IMR-90 (cell line): ENCODE results near the gene PINK1. TPM values are rescaled to one million over a fixed set of nuclear protein-coding genes. Genes with fewer than 3 reads are reported as not detected.

ENCODE experiments used
- ATAC-seq: fragments of 200-7000 bp; cut with Tn5 transposase; 2 replicates; pipeline ENCODE4 v1.9.1; 2020; ENCODE audit warnings: low read depth, mild to moderate bottlenecking, moderate library complexity
- BruUV-seq: library from RNA; stranded (reverse); fragments of 400-500 nt; replicated peaks from 2 replicates; lab custom pipeline; 2021; lab: Mats Ljungman, UMichigan
- CTCF ChIA-PET: fragments of 300-600 bp; formaldehyde crosslinking; extraction: SDS; loops from one replicate; lab custom pipeline; 2021; ENCODE audit warnings: antibody characterized with exemption; lab: Yijun Ruan, JAX
- POLR2A ChIA-PET: fragments of 300-600 bp; sonication (Branson Sonifier 250); formaldehyde crosslinking; loops from one replicate; lab custom pipeline; 2022; ENCODE audit warnings: antibody characterized with exemption; ENCODE audit not compliant: unreplicated experiment; lab: Charles Lee
- DNase-seq: peaks from one replicate; pipeline ENCODE4 v3.0.0; 2013
- H2AFZ ChIP-seq: replicated peaks from 2 replicates; pipeline ENCODE3; 2013; ENCODE audit warnings: low read length, mild to moderate bottlenecking; ENCODE audit not compliant: poor library complexity
- H2AK5ac ChIP-seq: 2 replicates; pipeline ENCODE4 v1.6.1; 2013; ENCODE audit warnings: low read depth, low read length, inconsistent platforms
- H2AK9ac ChIP-seq: replicated peaks from 2 replicates; pipeline ENCODE3; 2013; ENCODE audit warnings: mild to moderate bottlenecking, low read depth, low read length, moderate library complexity; ENCODE audit not compliant: poor library complexity
- H2BK120ac ChIP-seq: 2 replicates; pipeline ENCODE4 v1.6.1; 2013; ENCODE audit warnings: low read depth, low read length, inconsistent platforms
- H2BK15ac ChIP-seq: 3 replicates; pipeline ENCODE4 v1.6.1; 2013; ENCODE audit warnings: low read depth, low read length, inconsistent platforms
- H2BK20ac ChIP-seq: 2 replicates; pipeline ENCODE4 v1.6.1; 2013; ENCODE audit warnings: low read depth, mild to moderate bottlenecking, inconsistent platforms, low read length, moderate library complexity
- H2BK5ac ChIP-seq: 2 replicates; pipeline ENCODE4 v1.6.1; 2013; ENCODE audit warnings: mild to moderate bottlenecking, low read depth, low read length, inconsistent platforms; ENCODE audit not compliant: poor library complexity, severe bottlenecking
- H3K14ac ChIP-seq: replicated peaks from 2 replicates; pipeline ENCODE4 v1.6.1; 2013; ENCODE audit warnings: low read depth, low read length, inconsistent platforms
- H3K18ac ChIP-seq: 2 replicates; pipeline ENCODE4 v1.6.1; 2013; ENCODE audit warnings: low read depth, low read length, control low read depth
- H3K23ac ChIP-seq: 2 replicates; pipeline ENCODE4 v1.6.1; 2013; ENCODE audit warnings: low read depth, low read length, inconsistent platforms
- H3K27ac ChIP-seq: 2 replicates; pipeline ENCODE4 v1.5.1; 2013; ENCODE audit warnings: mild to moderate bottlenecking, control low read depth, low read length; ENCODE audit not compliant: insufficient read depth
- H3K27me3 ChIP-seq: 2 replicates; pipeline ENCODE4 v1.6.1; 2013; ENCODE audit warnings: low read length; ENCODE audit not compliant: control insufficient read depth, insufficient read depth
- H3K36me3 ChIP-seq: 2 replicates; pipeline ENCODE4 v1.6.1; 2013; ENCODE audit warnings: low read length, mixed read lengths; ENCODE audit not compliant: control insufficient read depth, insufficient read depth
- H3K4ac ChIP-seq: 2 replicates; pipeline ENCODE4 v1.6.1; 2013; ENCODE audit warnings: low read depth, low read length, inconsistent platforms
- H3K4me1 ChIP-seq: 2 replicates; pipeline ENCODE4 v1.6.1; 2013; ENCODE audit warnings: low read length, mixed read lengths; ENCODE audit not compliant: control insufficient read depth, insufficient read depth
- H3K4me2 ChIP-seq: 2 replicates; pipeline ENCODE4 v1.6.1; 2013; ENCODE audit warnings: low read depth, mild to moderate bottlenecking, control low read depth, low read length, moderate library complexity
- H3K4me3 ChIP-seq: 2 replicates; pipeline ENCODE4 v1.5.1; 2013; ENCODE audit warnings: low read depth, mild to moderate bottlenecking, control low read depth, low read length, moderate library complexity; ENCODE audit not compliant: insufficient read depth
- H3K56ac ChIP-seq: 2 replicates; pipeline ENCODE4 v1.6.1; 2013; ENCODE audit warnings: low read length, inconsistent platforms; ENCODE audit not compliant: insufficient read depth; ENCODE audit errors: extremely low read depth
- H3K79me1 ChIP-seq, 2 experiments: 2 replicates each; pipeline ENCODE4 v1.6.1; 2013; ENCODE audit warnings: low read length in 2 of 2, inconsistent platforms in 1 of 2, low read depth in 1 of 2
- H3K9ac ChIP-seq: 2 replicates; pipeline ENCODE4 v1.6.1; 2013; ENCODE audit warnings: low read depth, low read length, control low read depth
- H3K9me1 ChIP-seq: 2 replicates; pipeline ENCODE4 v1.6.1; 2013; ENCODE audit warnings: low read length, inconsistent platforms; ENCODE audit not compliant: insufficient read depth
- H3K9me3 ChIP-seq: 2 replicates; pipeline ENCODE4 v1.6.1; 2013; ENCODE audit warnings: low read length; ENCODE audit not compliant: control insufficient read depth, insufficient read depth
- H4K20me1 ChIP-seq: 2 replicates; pipeline ENCODE4 v1.6.1; 2013; ENCODE audit warnings: low read length, inconsistent platforms; ENCODE audit not compliant: insufficient read depth
- H4K5ac ChIP-seq: 2 replicates; pipeline ENCODE4 v1.6.1; 2013; ENCODE audit warnings: mild to moderate bottlenecking, low read depth, low read length, control low read depth
- H4K8ac ChIP-seq, 2 experiments: 2 replicates each; pipeline ENCODE4 v1.6.1; 2013; ENCODE audit warnings: low read depth in 2 of 2, low read length in 2 of 2, control low read depth in 1 of 2, inconsistent platforms in 1 of 2
- H4K91ac ChIP-seq: 2 replicates; pipeline ENCODE4 v1.6.1; 2013; ENCODE audit warnings: low read depth, low read length, inconsistent platforms; ENCODE audit not compliant: insufficient read depth
- CEBPB ChIP-seq: IDR thresholded peaks from 2 replicates; pipeline ENCODE4 v1.6.1; 2012; ENCODE audit warnings: low read depth, low read length, improper control_type of control experiment
- CHD1 ChIP-seq: IDR thresholded peaks from 2 replicates; pipeline ENCODE4 v1.6.1; 2012; ENCODE audit warnings: low read depth, low read length, improper control_type of control experiment
- POLR2A ChIP-seq: IDR thresholded peaks from 2 replicates; pipeline ENCODE4 v1.6.1; 2012; ENCODE audit warnings: mild to moderate bottlenecking, low read depth, low read length
- RFX5 ChIP-seq: IDR thresholded peaks from 2 replicates; pipeline ENCODE4 v1.8.0; 2012; ENCODE audit warnings: low read depth, mild to moderate bottlenecking, low read length, moderate library complexity
- USF2 ChIP-seq: fragments of 150-350 bp; IDR thresholded peaks from 2 replicates; pipeline ENCODE4 v1.6.1; 2017; ENCODE audit warnings: mild to moderate bottlenecking, antibody characterized with exemption, low read length, low read depth
- WGBS, 2 experiments: methylation state at CpG; one replicate each; pipeline versions ENCODE4 v1.1.5 to v1.1.7; 2013; ENCODE audit warnings: missing lambda C conversion rate in 2 of 2; ENCODE audit not compliant: insufficient read length in 1 of 2; ENCODE audit errors: extremely low coverage in 2 of 2; 5-methylcytosine and 5-hydroxymethylcytosine counted together
- dilution Hi-C: fragments of 300-500 bp; cut with HindIII; formaldehyde crosslinking; loops from one replicate; pipeline ENCODE4 v1.14.3; 2018; ENCODE audit warnings: low sequenced_read_pairs; ENCODE audit not compliant: unreplicated experiment
- in situ Hi-C: fragments of 300-500 bp; cut with MboI; formaldehyde crosslinking; loops from 3 replicates; pipeline ENCODE4 v1.14.3; 2019; ENCODE audit warnings: low sequenced_read_pairs, inconsistent platforms, mixed read lengths
- intact Hi-C: fragments of 100-400 bp; cut with micrococcal nuclease; formaldehyde crosslinking; loops from 2 replicates; pipeline ENCODE4 v1.10.0; 2022
- polyA plus RNA-seq, 3 experiments: library from polyadenylated mRNA; depleted of rRNA; stranded (reverse); fragments of >200 nt; gene quantifications; 2 replicates each; pipeline ENCODE4 v1.2.3, GENCODE V29; 2012; ENCODE audit warnings: low replicate concordance in 1 of 3
- total RNA-seq: library from RNA; depleted of rRNA; stranded (reverse); fragments of >200 nt; gene quantifications from 2 replicates; pipeline ENCODE4 v1.2.3, GENCODE V29; 2012

The PINK1 gene
- total and polyA plus RNA-seq, 2 of the 4 experiments (the other 2 are of a cell fraction), result 52.9 to 55.2 TPM

GRCh38 chr1:20657024-20657423, 23.8 kb downstream of the PINK1 start:
- Histone ChIP-seq H3K4ac (no peak overlapping the region), H2BK15ac (no peak overlapping the region), H3K56ac (no peak overlapping the region), H3K23ac (no peak overlapping the region), H3K9ac (no peak overlapping the region), H3K4me3 (no peak overlapping the region), H4K20me1 (no peaks in the 10 kb centered on the region; the same call in 1 of the 2 replicates), H3K4me1 (peaks cover 2% of the 10 kb centered on the region), H3K9me3 (no peaks in the 10 kb centered on the region), H3K27ac (no peak overlapping the region), H3K27me3 (no peaks in the 10 kb centered on the region), H2AK5ac (no peak overlapping the region), H2AK9ac (no peak overlapping the region), H3K4me2 (no peak overlapping the region), H3K14ac (no peak overlapping the region), H3K18ac (no peak overlapping the region), H4K8ac (no peak overlapping the region), H2BK120ac (no peak overlapping the region), H3K9me1 (peaks cover 3% of the 10 kb centered on the region), H2AFZ (no peak overlapping the region), H4K91ac (no peak overlapping the region), H3K36me3 (peaks cover 50% of the 10 kb centered on the region), H3K79me1 (peaks cover 34 to 76% of the 10 kb centered on the region in 2 experiments), H4K5ac (no peak overlapping the region), H2BK5ac (no peak overlapping the region), H2BK20ac (no peak overlapping the region)
- in situ Hi-C loops (no loop called here), intact Hi-C loops (no loop called here), dilution Hi-C loops (no loop called here)
- 95% methylated on average over 5 of the region's 12 CpGs; no CpG with 5 or more reads in 1 of the 2 experiments for WGBS, 2 experiments
- DNase-seq (no peak), ATAC-seq (no peak)
- no TSS peak for BruUV-seq
- POLR2A ChIA-PET, result no interaction called here
- no peak for TF ChIP-seq RFX5
- TF ChIP-seq CHD1, result no peak
- TF ChIP-seq USF2, result no peak
- TF ChIP-seq CEBPB, result no peak
- TF ChIP-seq POLR2A, result no peak
- CTCF ChIA-PET, result no interaction called here
